Fibroblast of lung (primary cell): ENCODE measurements around the gene GPX2. TPM values are rescaled to one million over a fixed set of nuclear protein-coding genes. Genes with fewer than 3 reads are reported as not detected.

Experiments
- DNase-seq, 2 donors: peaks; one replicate each; pipeline versions ENCODE4 v3.0.0 to v3.0.0-alpha.2; 2010; ENCODE audit warnings: low read depth in 2 of 2
- H2AFZ ChIP-seq: 2 replicates; pipeline ENCODE4 v1.5.1; 2012; ENCODE audit warnings: low read length, control low read depth, inconsistent platforms
- H3K27ac ChIP-seq: 2 replicates; pipeline ENCODE4 v1.5.1; 2011; ENCODE audit warnings: low read length, control low read depth; ENCODE audit not compliant: insufficient read depth
- H3K27me3 ChIP-seq: 2 replicates; pipeline ENCODE4 v1.5.1; 2011; ENCODE audit warnings: mild to moderate bottlenecking, low read length; ENCODE audit not compliant: control insufficient read depth, insufficient read depth
- H3K36me3 ChIP-seq: 2 replicates; pipeline ENCODE4 v1.5.1; 2011; ENCODE audit warnings: low read length; ENCODE audit not compliant: control insufficient read depth, insufficient read depth
- H3K4me1 ChIP-seq: 2 replicates; pipeline ENCODE4 v1.5.1; 2011; ENCODE audit warnings: low read length; ENCODE audit not compliant: control insufficient read depth, insufficient read depth; ENCODE audit errors: extremely low read depth
- H3K4me2 ChIP-seq: 2 replicates; pipeline ENCODE4 v1.5.1; 2011; ENCODE audit warnings: low read length, control low read depth; ENCODE audit not compliant: insufficient read depth; ENCODE audit errors: extremely low read depth
- H3K4me3 ChIP-seq, 4 experiments: fragments of 200-600 bp in 1 of 4; sonication (generic) in 1 of 4; replicated peaks in 1 of 4; 2 replicates each; pipeline ENCODE4 v1.5.1; 2011 to 2016; ENCODE audit warnings: low read length in 4 of 4, low read depth in 3 of 4, mild to moderate bottlenecking in 3 of 4, control low read depth in 2 of 4, inconsistent platforms in 1 of 4, mixed read lengths in 1 of 4; ENCODE audit not compliant: insufficient read depth in 1 of 4; ENCODE audit errors: control extremely low read depth in 1 of 4
- H3K79me2 ChIP-seq: 2 replicates; pipeline ENCODE4 v1.5.1; 2012; ENCODE audit warnings: mild to moderate bottlenecking, low read length, inconsistent platforms; ENCODE audit not compliant: control insufficient read depth, insufficient read depth
- H3K9ac ChIP-seq: 2 replicates; pipeline ENCODE4 v1.5.1; 2011; ENCODE audit warnings: mild to moderate bottlenecking, low read length, control low read depth; ENCODE audit not compliant: insufficient read depth
- H3K9me3 ChIP-seq: 2 replicates; pipeline ENCODE4 v1.5.1; 2012; ENCODE audit warnings: low read depth, low read length; ENCODE audit not compliant: control insufficient read depth, insufficient read depth
- H4K20me1 ChIP-seq: 2 replicates; pipeline ENCODE4 v1.5.1; 2011; ENCODE audit warnings: low read length; ENCODE audit not compliant: control insufficient read depth, insufficient read depth; ENCODE audit errors: extremely low read depth
- EZH2 ChIP-seq: IDR thresholded peaks from 2 replicates; pipeline ENCODE4 v1.5.1; 2012; ENCODE audit warnings: low read length, control low read depth, mild to moderate bottlenecking; ENCODE audit errors: missing control alignments
- polyA plus RNA-seq, 2 donors: library from polyadenylated mRNA; depleted of rRNA in 1 of 2; stranded (reverse) in 1 of 2; unstranded in 1 of 2; fragments of >200 nt; gene quantifications; 2 replicates each; pipeline ENCODE4 v1.2.1, GENCODE V29; 2011 to 2012; ENCODE audit warnings: missing spikeins in 1 of 2
- total RNA-seq: library from RNA; depleted of rRNA; stranded (reverse); fragments of >200 nt; gene quantifications from 2 replicates; pipeline ENCODE4 v1.2.1, GENCODE V29; 2014
- TF ChIP-seq, protein P1 (sequence below), 2 donors: IDR thresholded peaks in 1 of 2; conservative IDR thresholded peaks in 1 of 2; 1 replicate in 1 of 2; 2 replicates in 1 of 2; pipeline ENCODE4 v1.5.1; 2011 to 2012; ENCODE audit warnings: low read length in 2 of 2, control low read depth in 1 of 2, inconsistent platforms in 1 of 2, low read depth in 1 of 2, mild to moderate bottlenecking in 1 of 2

GPX2 gene
- total and polyA plus RNA-seq, 2 donors (not counting 1 experiment from before 2014, with no cell fraction given) = not detected

DNA sequence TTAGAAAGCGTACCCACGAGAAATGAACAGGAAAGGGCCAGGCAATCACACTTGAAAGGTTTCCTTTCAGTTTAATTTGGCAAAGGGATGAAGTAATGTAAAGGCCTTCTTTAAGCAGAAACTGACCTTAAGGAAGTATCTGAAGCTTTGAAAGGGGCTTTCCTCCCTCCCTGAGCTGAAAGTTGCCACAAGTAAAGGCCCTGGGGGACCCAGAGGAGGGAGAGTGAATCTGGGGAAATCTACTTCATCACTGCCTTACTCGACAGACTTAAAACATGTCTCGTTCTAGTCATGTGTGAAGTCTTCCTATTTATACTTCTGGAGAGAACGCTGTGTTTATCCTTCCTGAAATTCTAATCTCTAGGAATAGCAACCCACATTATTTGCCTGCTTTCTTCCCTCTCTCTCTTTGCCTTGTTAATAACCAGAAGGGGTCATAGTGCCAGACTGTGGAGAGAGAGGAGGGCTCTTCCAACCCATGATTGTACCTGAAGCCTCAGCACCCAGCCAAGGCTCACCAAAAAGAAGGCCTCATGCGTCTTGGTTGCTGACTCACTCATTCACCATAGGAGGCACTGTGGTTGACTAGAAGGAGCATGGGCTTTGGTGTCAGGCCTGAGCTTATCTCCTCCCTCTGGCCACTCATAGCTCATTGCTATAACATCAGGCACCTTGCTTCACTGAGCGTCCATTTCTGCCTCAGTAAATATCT is 10.2 kb upstream of the GPX2 start:
- Histone ChIP-seq H4K20me1 (peaks cover 1% of the 10 kb centered on the region), H3K9me3 (no peaks in the 10 kb centered on the region), H3K27me3 (no peaks in the 10 kb centered on the region), H3K79me2 (no peaks in the 10 kb centered on the region), H3K36me3 (no peaks in the 10 kb centered on the region), H3K27ac (no peak overlapping the region), H3K4me3 (no peak overlapping the region), H3K4me1 (no peaks in the 10 kb centered on the region), H3K4me2 (no peak overlapping the region), H2AFZ (no peak overlapping the region), H3K9ac (no peak overlapping the region)
- DNase-seq = no peak
- no peak for TF ChIP-seq EZH2
- TF ChIP-seq, protein P1, sequence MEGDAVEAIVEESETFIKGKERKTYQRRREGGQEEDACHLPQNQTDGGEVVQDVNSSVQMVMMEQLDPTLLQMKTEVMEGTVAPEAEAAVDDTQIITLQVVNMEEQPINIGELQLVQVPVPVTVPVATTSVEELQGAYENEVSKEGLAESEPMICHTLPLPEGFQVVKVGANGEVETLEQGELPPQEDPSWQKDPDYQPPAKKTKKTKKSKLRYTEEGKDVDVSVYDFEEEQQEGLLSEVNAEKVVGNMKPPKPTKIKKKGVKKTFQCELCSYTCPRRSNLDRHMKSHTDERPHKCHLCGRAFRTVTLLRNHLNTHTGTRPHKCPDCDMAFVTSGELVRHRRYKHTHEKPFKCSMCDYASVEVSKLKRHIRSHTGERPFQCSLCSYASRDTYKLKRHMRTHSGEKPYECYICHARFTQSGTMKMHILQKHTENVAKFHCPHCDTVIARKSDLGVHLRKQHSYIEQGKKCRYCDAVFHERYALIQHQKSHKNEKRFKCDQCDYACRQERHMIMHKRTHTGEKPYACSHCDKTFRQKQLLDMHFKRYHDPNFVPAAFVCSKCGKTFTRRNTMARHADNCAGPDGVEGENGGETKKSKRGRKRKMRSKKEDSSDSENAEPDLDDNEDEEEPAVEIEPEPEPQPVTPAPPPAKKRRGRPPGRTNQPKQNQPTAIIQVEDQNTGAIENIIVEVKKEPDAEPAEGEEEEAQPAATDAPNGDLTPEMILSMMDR (conservative IDR thresholded peaks at IDR 0.05 in 1 of 2, IDR thresholded peaks at IDR 0.05 in 1 of 2; ENCODE audit: low read depth in 1 of 2, low read length in 2 of 2) = peak in 1 of 2 donors; percentile 2

DNA sequence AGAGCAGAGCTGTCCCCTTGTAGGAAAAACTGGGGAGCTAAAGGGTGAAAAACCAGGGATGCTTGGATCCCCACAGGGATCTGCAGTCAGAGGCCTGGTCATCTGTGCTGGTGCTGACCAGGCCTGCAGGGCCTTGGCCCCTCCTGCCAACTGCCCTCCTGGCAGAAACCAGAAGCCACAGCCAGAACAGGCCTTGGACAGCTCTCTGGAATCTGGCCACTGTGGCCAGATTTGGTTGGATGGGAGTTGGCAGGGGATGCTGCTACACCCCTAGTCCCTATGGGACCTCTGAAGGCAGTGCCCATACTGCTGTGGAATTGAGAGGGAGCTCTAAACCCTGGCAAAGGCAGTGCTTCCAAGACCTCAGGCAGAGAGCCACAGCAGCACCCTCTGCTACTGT is 9.2 kb upstream of the GPX2 start:
- Histone ChIP-seq H3K27ac (no peak overlapping the region), H3K27me3 (no peaks in the 10 kb centered on the region), H3K4me2 (no peak overlapping the region), H3K9me3 (no peaks in the 10 kb centered on the region), H3K79me2 (no peaks in the 10 kb centered on the region), H4K20me1 (peaks cover 1% of the 10 kb centered on the region), H3K4me1 (no peaks in the 10 kb centered on the region), H3K9ac (no peak overlapping the region), H2AFZ (no peak overlapping the region), H3K36me3 (no peaks in the 10 kb centered on the region), H3K4me3 (no peak overlapping the region)
- TF ChIP-seq EZH2 = no peak
- TF ChIP-seq, protein P1 (conservative IDR thresholded peaks at IDR 0.05 in 1 of 2, IDR thresholded peaks at IDR 0.05 in 1 of 2; ENCODE audit: low read depth in 1 of 2, low read length in 2 of 2) = no peak
- no peak for DNase-seq

DNA sequence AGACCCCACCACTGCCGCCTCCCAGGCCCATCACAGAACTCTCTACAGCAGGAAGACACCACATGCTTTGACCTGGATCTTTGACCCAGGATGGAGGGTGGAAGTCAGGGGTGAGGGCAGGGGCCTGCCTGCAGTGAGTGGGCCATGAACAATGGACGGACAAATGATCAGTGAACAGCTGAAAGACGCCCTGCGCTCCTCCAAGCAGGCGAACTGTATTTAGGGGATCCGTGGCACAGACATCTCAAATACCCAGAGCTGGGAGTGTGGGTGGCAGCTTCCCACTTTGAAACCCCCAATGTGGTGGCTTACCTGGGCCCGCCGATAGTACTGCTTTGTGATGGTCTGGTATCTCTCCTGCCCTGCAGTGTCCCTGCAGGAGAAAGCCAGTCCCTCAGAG is 8.7 kb upstream of the GPX2 start:
- Histone ChIP-seq H2AFZ (no peak overlapping the region), H3K9ac (no peak overlapping the region), H3K4me2 (no peak overlapping the region), H3K4me3 (no peak overlapping the region), H3K36me3 (no peaks in the 10 kb centered on the region), H4K20me1 (peaks cover 1% of the 10 kb centered on the region), H3K9me3 (no peaks in the 10 kb centered on the region), H3K27me3 (no peaks in the 10 kb centered on the region), H3K4me1 (no peaks in the 10 kb centered on the region), H3K79me2 (no peaks in the 10 kb centered on the region), H3K27ac (no peak overlapping the region)
- no peak for DNase-seq
- TF ChIP-seq, protein P1 (conservative IDR thresholded peaks at IDR 0.05 in 1 of 2, IDR thresholded peaks at IDR 0.05 in 1 of 2; ENCODE audit: low read depth in 1 of 2, low read length in 2 of 2) = no peak
- TF ChIP-seq EZH2 = no peak
